Subcutaneous adipose tissue (tissue), 4 donors: ENCODE measurements around the gene ARHGEF25. TPM values are rescaled to one million over a fixed set of nuclear protein-coding genes. Genes with fewer than 3 reads are reported as not detected.

Experiments
- total RNA-seq, 4 donors: library from RNA; depleted of rRNA; stranded (reverse); fragments of >200 nt; gene quantifications; one replicate each; pipeline ENCODE4 v1.1.0, GENCODE V29; 2016
- TF ChIP-seq, protein P1 (sequence below): fragments of 450-650 bp; IDR thresholded peaks from one replicate; pipeline ENCODE4 v1.5.1; 2016; ENCODE audit warnings: low read depth, mild to moderate bottlenecking, control low read depth, antibody characterized with exemption, moderate library complexity

Gene ARHGEF25
- total RNA-seq, 4 donors from 2014 or later: 2.1 to 13.6 (median 8.9) TPM

DNA sequence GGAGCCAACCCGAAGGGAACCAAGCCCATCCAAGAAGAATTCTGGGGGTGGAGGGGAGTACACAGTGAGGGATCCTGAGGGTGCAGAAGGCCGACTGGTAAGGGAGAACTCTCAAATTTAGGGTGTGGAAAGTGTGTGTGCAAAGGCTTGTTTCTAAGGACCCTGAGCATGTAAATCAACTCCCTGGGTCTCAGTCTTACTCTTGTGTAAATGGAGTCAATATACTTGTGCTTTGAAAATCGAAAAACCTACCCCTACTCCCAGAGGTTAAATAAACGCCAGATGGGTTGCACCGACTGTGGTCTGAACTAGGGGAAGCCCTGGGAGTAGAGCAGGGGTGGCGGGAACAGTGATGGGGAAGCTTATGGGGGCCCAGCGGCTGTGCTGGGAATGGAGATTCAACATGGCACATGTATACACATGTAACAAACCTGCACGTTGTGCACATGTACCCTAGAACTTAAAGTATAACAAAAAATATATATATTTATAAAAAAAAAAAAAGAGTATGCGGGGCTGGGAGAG lies 15.7 kb downstream of the ARHGEF25 start:
- TF ChIP-seq, protein P1, sequence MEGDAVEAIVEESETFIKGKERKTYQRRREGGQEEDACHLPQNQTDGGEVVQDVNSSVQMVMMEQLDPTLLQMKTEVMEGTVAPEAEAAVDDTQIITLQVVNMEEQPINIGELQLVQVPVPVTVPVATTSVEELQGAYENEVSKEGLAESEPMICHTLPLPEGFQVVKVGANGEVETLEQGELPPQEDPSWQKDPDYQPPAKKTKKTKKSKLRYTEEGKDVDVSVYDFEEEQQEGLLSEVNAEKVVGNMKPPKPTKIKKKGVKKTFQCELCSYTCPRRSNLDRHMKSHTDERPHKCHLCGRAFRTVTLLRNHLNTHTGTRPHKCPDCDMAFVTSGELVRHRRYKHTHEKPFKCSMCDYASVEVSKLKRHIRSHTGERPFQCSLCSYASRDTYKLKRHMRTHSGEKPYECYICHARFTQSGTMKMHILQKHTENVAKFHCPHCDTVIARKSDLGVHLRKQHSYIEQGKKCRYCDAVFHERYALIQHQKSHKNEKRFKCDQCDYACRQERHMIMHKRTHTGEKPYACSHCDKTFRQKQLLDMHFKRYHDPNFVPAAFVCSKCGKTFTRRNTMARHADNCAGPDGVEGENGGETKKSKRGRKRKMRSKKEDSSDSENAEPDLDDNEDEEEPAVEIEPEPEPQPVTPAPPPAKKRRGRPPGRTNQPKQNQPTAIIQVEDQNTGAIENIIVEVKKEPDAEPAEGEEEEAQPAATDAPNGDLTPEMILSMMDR: no peak

- TF ChIP-seq, protein P1: no peak
These were observed 16.5 kb downstream of the ARHGEF25 start for GRCh38 chr12:57627501-57628279.

GRCh38 chr12:57628280-57629191 lies 17.3 kb downstream of the ARHGEF25 start:
- TF ChIP-seq, protein P1: no peak

GRCh38 chr12:57629897-57630471 lies 18.7 kb downstream of the ARHGEF25 start:
- TF ChIP-seq, protein P1: no peak

DNA sequence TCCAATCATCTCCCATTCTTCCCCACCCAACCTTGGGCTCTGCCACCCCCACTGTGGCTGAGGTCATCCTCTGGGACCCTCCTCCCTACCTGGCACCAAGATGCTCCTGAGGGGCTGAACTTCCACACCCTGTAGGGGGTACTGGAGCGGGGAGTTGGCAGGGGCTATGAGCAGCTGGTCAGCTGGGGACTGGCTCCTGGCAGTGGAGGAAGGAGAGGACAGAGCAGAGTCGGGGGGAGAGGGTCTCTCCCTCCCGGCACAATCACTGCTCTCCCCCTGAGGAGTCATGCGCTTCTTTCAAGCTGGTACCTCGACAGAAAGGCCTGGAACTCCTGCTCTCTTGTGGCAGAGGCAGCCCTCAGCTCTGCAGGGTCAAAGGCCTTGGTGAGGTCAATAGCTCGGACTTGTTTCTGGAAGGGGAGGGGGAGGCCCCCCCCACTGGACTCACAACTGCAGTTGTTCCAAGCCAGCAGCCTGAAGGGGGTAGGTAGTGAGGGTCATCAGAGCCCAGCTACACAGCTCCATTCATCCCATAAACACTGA lies 19.7 kb downstream of the ARHGEF25 start:
- TF ChIP-seq, protein P1: no peak

- TF ChIP-seq, protein P1: no peak
These were observed 20.4 kb downstream of the ARHGEF25 start for GRCh38 chr12:57631566-57632072.
